Right atrium auricular region (tissue), 2 donors: ENCODE data around the gene FAM180A. TPM values are rescaled to one million over a fixed set of nuclear protein-coding genes. Genes with fewer than 3 reads are reported as not detected.
"Not testable (repeated sequence)": the region's sequence is repeated elsewhere in the genome, so short reads cannot be mapped to it uniquely, and the experiment has no call there.

ENCODE experiments used
- DNase-seq: peaks from one replicate; pipeline ENCODE4 v3.0.0-alpha.2; 2019; ENCODE audit warnings: low spot score
- H3K27ac ChIP-seq, 2 donors: fragments of 200-600 bp; sonication (generic); 1 replicate in 1 of 2; 2 replicates in 1 of 2; pipeline ENCODE4 v1.5.1; 2016 to 2019
- H3K27me3 ChIP-seq, 2 donors: fragments of 200-600 bp; sonication (generic); one replicate each; pipeline versions ENCODE4 v1.5.1 to v1.6.0; 2017 to 2019
- H3K36me3 ChIP-seq: fragments of 200-600 bp; sonication (generic); one replicate; pipeline ENCODE4 v1.5.1; 2016
- H3K4me1 ChIP-seq, 2 donors: fragments of 200-600 bp; sonication (generic); one replicate each; pipeline versions ENCODE4 v1.5.1 to v1.6.0; 2017 to 2019
- H3K4me3 ChIP-seq, 2 donors: fragments of 200-600 bp; sonication (generic); 1 replicate in 1 of 2; 2 replicates in 1 of 2; pipeline ENCODE4 v1.5.1; 2017 to 2019; ENCODE audit warnings: mild to moderate bottlenecking in 1 of 2, moderate library complexity in 1 of 2
- H3K9me3 ChIP-seq, 2 donors: fragments of 200-600 bp; sonication (generic); one replicate each; pipeline ENCODE4 v1.5.1; 2019
- total RNA-seq, 2 donors: library from RNA; depleted of rRNA; stranded (reverse); fragments of >200 nt; gene quantifications; one replicate each; pipeline ENCODE4 v1.1.0, GENCODE V29; 2016
- TF ChIP-seq, protein P1 (sequence below), 2 donors: fragments of 200-600 bp; sonication (generic); IDR thresholded peaks; one replicate each; pipeline ENCODE4 v1.5.1; 2019; ENCODE audit warnings: antibody characterized with exemption in 2 of 2

Gene FAM180A
- total RNA-seq, 2 donors from 2014 or later = 4.0 to 5.9 TPM

DNA sequence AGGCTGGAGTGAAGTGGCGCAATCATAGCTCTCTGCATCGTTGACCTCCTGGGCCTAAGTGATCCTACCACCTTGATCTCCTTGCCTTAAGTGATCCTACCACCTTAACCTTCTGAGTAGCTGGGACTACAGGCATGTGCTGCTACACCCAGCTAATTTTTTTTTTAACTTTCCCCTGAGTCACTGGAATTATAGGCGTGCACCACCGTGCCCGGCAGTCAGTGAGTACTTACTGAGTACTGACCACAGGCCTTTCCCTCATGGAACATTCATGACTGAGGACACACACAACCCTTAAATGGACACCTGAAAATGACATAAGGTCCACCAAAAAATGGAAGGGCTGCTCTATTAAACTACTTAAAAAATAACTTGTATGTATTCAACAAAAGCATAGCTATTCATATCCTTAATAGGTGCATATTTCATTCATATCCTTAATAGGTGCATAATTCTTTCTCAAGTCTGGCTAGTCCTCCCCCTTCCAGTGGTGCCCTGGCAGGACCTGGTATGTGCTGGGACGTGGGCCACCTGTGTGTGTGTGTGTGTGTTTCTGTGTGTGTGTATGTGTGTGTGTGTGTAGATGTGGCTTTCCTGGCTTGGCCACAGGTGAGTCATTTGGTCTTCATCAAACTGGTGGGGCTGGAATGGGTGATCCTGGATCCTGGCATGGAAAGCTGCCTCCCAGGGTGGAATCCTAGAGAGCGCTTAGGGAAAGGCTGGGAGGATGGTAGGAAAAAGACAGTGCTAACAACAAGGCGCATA is 3.5 kb downstream of the FAM180A start:
- no peak for DNase-seq
- H3K9me3 ChIP-seq = no peaks in the 10 kb centered on the region
- H3K27ac ChIP-seq = peak overlapping the region; percentile 51 to 60
- H3K4me3 ChIP-seq = no peak overlapping the region
- H3K36me3 ChIP-seq = no peaks in the 10 kb centered on the region
- no peaks in the 10 kb centered on the region for H3K27me3 ChIP-seq
- TF ChIP-seq, protein P1, sequence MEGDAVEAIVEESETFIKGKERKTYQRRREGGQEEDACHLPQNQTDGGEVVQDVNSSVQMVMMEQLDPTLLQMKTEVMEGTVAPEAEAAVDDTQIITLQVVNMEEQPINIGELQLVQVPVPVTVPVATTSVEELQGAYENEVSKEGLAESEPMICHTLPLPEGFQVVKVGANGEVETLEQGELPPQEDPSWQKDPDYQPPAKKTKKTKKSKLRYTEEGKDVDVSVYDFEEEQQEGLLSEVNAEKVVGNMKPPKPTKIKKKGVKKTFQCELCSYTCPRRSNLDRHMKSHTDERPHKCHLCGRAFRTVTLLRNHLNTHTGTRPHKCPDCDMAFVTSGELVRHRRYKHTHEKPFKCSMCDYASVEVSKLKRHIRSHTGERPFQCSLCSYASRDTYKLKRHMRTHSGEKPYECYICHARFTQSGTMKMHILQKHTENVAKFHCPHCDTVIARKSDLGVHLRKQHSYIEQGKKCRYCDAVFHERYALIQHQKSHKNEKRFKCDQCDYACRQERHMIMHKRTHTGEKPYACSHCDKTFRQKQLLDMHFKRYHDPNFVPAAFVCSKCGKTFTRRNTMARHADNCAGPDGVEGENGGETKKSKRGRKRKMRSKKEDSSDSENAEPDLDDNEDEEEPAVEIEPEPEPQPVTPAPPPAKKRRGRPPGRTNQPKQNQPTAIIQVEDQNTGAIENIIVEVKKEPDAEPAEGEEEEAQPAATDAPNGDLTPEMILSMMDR (IDR thresholded peaks at IDR 0.05) = no peak
- H3K4me1 ChIP-seq = peaks cover 0 to 56% of the 10 kb centered on the region in 2 donors

DNA sequence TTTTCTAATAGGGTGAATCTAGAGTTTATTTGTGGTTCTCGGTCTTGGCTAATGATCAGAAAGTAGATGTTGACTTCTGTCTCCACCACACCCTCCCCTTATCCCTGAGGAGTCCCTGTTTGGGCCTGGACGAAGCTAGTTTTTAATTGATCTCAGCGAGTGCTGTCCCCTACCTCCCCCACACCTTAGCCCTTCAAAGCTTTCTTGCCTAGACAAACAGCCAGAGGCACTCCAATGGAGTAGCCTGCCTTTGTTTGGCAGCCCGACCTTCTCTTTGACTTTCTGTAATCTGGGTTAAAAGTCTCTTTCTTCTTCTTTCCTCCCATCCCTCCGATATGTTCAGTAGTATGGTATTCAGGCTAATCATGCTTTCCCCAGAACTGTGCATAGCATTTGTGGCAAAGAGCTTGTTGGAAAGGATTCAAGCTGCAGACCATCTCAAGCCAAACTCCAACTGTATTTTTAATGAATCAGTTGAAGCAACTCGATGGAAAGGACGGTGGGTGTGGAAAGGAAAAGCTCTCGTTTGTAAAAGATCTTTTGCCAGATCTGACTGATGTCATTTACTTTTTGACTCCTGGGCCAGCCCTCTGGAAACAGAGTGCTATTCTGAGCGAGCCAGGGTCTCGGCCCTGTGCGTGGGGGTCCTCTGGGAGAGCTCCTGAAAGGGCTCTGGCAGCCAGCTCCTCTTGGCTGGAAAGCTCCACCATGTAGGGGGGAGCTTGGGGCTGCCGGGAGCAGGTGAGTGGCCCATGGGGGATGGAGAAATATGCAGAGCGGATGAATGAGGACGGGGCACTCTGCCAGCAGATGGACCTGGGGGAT is 4.5 kb downstream of the FAM180A start:
- no peaks in the 10 kb centered on the region for H3K9me3 ChIP-seq
- TF ChIP-seq, protein P1 (IDR thresholded peaks at IDR 0.05) = no peak
- H3K27ac ChIP-seq = peak overlapping the region; percentile 51 to 60
- no peak overlapping the region for H3K4me3 ChIP-seq
- DNase-seq = no peak
- H3K36me3 ChIP-seq = no peaks in the 10 kb centered on the region
- H3K27me3 ChIP-seq = no peaks in the 10 kb centered on the region
- peaks cover 0 to 53% of the 10 kb centered on the region in 2 donors for H3K4me1 ChIP-seq

DNA sequence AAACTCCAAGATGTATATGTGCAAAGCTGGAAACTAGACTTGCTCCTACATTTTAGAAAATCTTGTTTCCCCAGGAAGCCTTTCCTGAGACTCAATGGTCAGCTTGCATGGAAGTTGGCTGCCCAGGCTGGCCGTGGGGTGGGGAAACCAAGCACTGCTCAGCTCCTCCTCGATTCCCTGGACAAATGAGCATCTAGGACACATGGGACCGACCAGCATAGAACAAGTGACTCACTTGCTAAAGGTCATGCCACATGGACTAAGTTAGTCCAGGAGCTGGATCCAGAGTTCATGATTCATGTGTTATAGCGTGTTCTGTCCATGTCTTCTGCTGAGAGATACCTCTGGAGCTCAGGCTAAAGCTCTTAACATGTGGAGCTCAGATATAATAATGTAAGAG is 6.2 kb downstream of the FAM180A start:
- Histone ChIP-seq H3K4me1 (peaks cover 0 to 44% of the 10 kb centered on the region in 2 donors), H3K36me3 (no peaks in the 10 kb centered on the region), H3K27me3 (no peaks in the 10 kb centered on the region), H3K4me3 (no peak overlapping the region), H3K27ac (peak overlapping the region in 1 of 2 donors; percentile 29), H3K9me3 (no peaks in the 10 kb centered on the region)
- no peak for DNase-seq
- TF ChIP-seq, protein P1 (IDR thresholded peaks at IDR 0.05) = no peak

DNA sequence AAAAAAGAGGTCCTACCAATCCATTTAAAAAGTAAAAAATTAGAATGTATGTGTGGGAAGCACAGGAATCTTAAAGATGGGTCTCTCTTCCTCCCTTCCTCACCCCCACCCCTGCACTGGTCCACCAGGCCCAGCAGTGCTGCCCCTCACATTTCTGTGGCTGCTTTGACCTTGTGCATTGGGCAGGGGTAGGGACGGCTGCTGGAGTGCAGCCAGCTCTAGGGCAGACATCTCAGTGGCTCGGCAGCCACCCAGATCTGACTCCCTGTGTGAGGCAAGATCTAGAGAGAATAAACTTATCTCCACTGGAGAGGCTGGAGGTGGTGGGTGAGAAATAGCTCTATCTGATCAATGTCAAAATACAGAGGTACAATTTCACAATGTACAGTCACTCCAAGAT is 6.7 kb downstream of the FAM180A start:
- no peaks in the 10 kb centered on the region for H3K9me3 ChIP-seq
- TF ChIP-seq, protein P1 (IDR thresholded peaks at IDR 0.05) = no peak
- DNase-seq = no peak
- peaks cover 0 to 44% of the 10 kb centered on the region in 2 donors for H3K4me1 ChIP-seq
- no peak overlapping the region for H3K4me3 ChIP-seq
- H3K36me3 ChIP-seq = no peaks in the 10 kb centered on the region
- peak overlapping the region in 1 of 2 donors; percentile 29 for H3K27ac ChIP-seq
- no peaks in the 10 kb centered on the region for H3K27me3 ChIP-seq

DNA sequence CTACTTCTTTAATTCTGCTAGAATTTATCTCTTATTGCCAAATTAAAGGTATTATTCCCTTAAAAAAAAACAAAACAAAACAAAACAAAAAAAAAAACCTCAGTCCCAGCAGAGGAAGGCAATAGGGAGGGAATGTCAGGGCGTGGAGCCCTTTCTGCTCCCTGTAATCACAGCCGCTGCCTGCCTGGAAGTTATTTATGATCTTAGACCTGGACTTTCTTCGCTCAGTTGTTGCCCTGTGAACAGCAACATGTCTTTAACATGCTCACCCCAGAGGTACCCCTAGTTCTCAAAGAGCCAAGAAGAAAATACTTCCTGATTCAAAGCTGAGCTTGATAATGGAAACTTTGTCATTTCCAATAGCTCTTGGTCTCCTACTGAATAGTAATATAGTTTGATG is 7.7 kb downstream of the FAM180A start:
- Histone ChIP-seq H3K27ac (peak overlapping the region; percentile 39 to 68), H3K9me3 (no peaks in the 10 kb centered on the region), H3K27me3 (no peaks in the 10 kb centered on the region), H3K4me1 (peaks cover 0 to 44% of the 10 kb centered on the region in 2 donors), H3K4me3 (no peak overlapping the region), H3K36me3 (no peaks in the 10 kb centered on the region)
- no peak for DNase-seq
- TF ChIP-seq, protein P1 (IDR thresholded peaks at IDR 0.05) = no peak

DNA sequence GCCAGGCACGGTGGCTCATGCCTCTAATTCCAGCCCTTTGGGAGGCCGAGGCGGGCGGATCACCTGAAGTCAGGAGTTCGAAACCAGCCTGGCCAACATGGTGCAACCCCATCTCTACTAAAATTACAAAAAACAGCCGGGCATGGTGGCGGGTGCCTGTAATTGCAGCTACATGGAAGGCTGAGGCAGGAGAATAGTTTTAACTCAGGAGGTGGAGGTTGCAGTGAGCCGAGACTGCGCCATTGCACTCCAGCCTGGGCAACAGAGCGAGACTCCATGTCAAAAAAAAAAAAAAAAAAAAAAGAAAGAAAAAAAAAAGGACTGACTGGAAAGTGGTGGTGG is 11.3 kb downstream of the FAM180A start:
- peaks cover 0 to 19% of the 10 kb centered on the region in 2 donors for H3K4me1 ChIP-seq
- not testable (repeated sequence) for DNase-seq, H3K4me3 ChIP-seq, H3K27me3 ChIP-seq, H3K36me3 ChIP-seq, H3K9me3 ChIP-seq, H3K27ac ChIP-seq
